SK-N-MC (cell line): ENCODE data around the gene CDH4.

Experiments used
- EZH2 ChIP-seq: fragments of 200-600 bp; sonication (generic); IDR thresholded peaks from one replicate; pipeline ENCODE4 v1.6.1; 2017; ENCODE audit warnings: antibody characterized with exemption
- POLR2AphosphoS5 ChIP-seq: IDR thresholded peaks from 2 replicates; pipeline ENCODE4 v1.6.1; 2012; ENCODE audit warnings: mild to moderate bottlenecking, low read depth, low read length, borderline replicate concordance

DNA sequence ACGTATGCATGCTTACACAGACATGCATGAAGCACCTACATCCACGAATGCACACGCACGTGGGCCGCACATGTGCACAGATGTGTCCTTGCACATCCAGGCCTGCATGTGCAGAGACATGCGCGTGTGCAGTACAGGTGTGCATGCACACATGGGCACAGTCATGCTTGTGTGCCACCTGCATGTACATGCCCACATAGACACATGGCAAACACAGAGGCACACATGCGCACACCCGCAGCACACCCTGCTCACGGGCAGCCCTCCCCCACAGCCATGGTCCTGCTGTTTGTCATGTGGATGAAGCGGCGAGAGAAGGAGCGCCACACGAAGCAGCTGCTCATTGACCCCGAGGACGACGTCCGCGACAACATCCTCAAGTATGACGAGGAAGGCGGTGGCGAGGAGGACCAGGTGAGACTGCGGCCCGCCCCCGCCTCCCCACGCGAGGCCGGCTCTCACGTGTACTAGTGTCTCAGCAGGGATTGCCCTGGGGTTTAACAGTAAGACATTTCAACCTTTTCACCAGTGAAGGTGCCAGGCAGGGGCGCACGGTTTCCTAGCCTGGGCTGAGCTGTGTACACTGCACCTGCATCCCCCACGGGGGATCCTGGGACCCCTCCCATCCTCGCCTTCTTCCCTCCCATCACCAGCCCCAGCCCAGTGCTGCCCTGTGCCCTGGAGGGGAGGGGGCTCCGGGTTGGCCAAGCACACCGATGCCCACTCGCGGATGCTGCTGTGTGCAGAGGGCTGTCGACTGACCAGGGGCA, 680.8 kb downstream of the CDH4 start:
- TF ChIP-seq POLR2AphosphoS5 (no peak), EZH2 (no peak)
